CD4-positive, alpha-beta T cell (primary cell): ENCODE data around the gene PHLDB3. TPM values are rescaled to one million over a fixed set of nuclear protein-coding genes. Genes with fewer than 3 reads are reported as not detected.
A peak's percentile ranks its signal among the peaks of the same experiment; 100 is the strongest.

Experiments
- ATAC-seq: fragments of 200-7000 bp; cut with Tn5 transposase; one replicate; pipeline ENCODE4 v1.10.0; 2022; ENCODE audit warnings: mild to moderate bottlenecking; ENCODE audit not compliant: poor library complexity
- CTCF ChIA-PET: fragments of 350-600 bp; sonication (Branson Sonifier 250); formaldehyde crosslinking; loops from one replicate; lab custom pipeline; 2021; ENCODE audit warnings: antibody characterized with exemption, inconsistent platforms; lab: Charles Lee
- POLR2A ChIA-PET: fragments of 350-600 bp; sonication (Branson Sonifier 250); formaldehyde crosslinking; loops from one replicate; lab custom pipeline; 2021; ENCODE audit warnings: antibody characterized with exemption, inconsistent platforms; lab: Charles Lee
- DNase-seq, 14 experiments: peaks; one replicate each; pipeline ENCODE4 v3.0.0-alpha.2; 2013 to 2020; ENCODE audit warnings: mixed read lengths in 2 of 14
- H3K27ac ChIP-seq, 2 donors: one replicate each; pipeline versions ENCODE4 v1.5.1 to v1.7.0; 2013; ENCODE audit warnings: low read length in 2 of 2, low read depth in 1 of 2, mild to moderate bottlenecking in 1 of 2
- H3K27me3 ChIP-seq, 2 experiments: 1 replicate in 1 of 2; 2 replicates in 1 of 2; pipeline versions ENCODE4 v1.6.1 to v1.7.0; 2013; ENCODE audit warnings: low read length in 2 of 2, control low read depth in 1 of 2, mild to moderate bottlenecking in 1 of 2, moderate library complexity in 1 of 2; ENCODE audit not compliant: insufficient read depth in 2 of 2, control insufficient read depth in 1 of 2
- H3K36me3 ChIP-seq: one replicate; pipeline ENCODE4 v1.6.1; 2013; ENCODE audit warnings: low read length, control low read depth; ENCODE audit not compliant: insufficient read depth
- H3K4me1 ChIP-seq: one replicate; pipeline ENCODE4 v1.6.1; 2013; ENCODE audit warnings: low read length, control low read depth; ENCODE audit not compliant: insufficient read depth
- H3K4me3 ChIP-seq: one replicate; pipeline ENCODE4 v1.5.1; 2013; ENCODE audit warnings: mild to moderate bottlenecking, low read length, moderate library complexity
- H3K9me3 ChIP-seq, 2 experiments: 1 replicate in 1 of 2; 2 replicates in 1 of 2; pipeline versions ENCODE4 v1.6.1 to v1.7.0; 2013; ENCODE audit warnings: low read length in 2 of 2, mild to moderate bottlenecking in 2 of 2, control low read depth in 1 of 2, moderate library complexity in 1 of 2; ENCODE audit not compliant: control insufficient read depth in 1 of 2, insufficient read depth in 1 of 2
- H3K27ac Mint-ChIP-seq: one replicate; pipeline ENCODE4 v1.8.0; 2020; ENCODE audit warnings: mixed read lengths
- H3K27me3 Mint-ChIP-seq: one replicate; pipeline ENCODE4 v1.8.0; 2021; ENCODE audit warnings: mixed read lengths
- H3K36me3 Mint-ChIP-seq: one replicate; pipeline ENCODE4 v1.8.0; 2021; ENCODE audit warnings: low read depth, mixed read lengths
- H3K4me1 Mint-ChIP-seq: one replicate; pipeline ENCODE4 v1.8.0; 2021; ENCODE audit warnings: low read depth, mixed read lengths
- H3K4me3 Mint-ChIP-seq: one replicate; pipeline ENCODE4 v1.8.0; 2020; ENCODE audit warnings: mild to moderate bottlenecking, mixed read lengths
- H3K9me3 Mint-ChIP-seq: one replicate; pipeline ENCODE4 v1.8.0; 2020; ENCODE audit warnings: mixed read lengths
- CTCF ChIP-seq: fragments of 200-600 bp; IDR thresholded peaks from one replicate; pipeline ENCODE4 v1.8.0; 2022; ENCODE audit warnings: antibody characterized with exemption, mild to moderate bottlenecking
- intact Hi-C, 2 experiments: fragments of 100-400 bp; cut with DNase I in 1 of 2; cut with micrococcal nuclease in 1 of 2; formaldehyde crosslinking; loops; one replicate each; pipeline versions ENCODE4 v1.15.1 to v1.9.0; 2023 to 2025; cut with DNase I, micrococcal nuclease
- total RNA-seq, 174 experiments: library from RNA in 2 of 174; stranded (reverse) in 2 of 174; gene quantifications; one replicate each; pipeline ENCODE4 v1.2.3 and lab custom pipeline; 2021 to 2026

PHLDB3 gene
- total RNA-seq, 2 experiments from 2014 or later, result 75.1 to 77.4 TPM

GRCh38 chr19:43430976-43431375 lies 73.6 kb downstream of the PHLDB3 start:
- Mint-ChIP-seq H3K27me3 (no peaks in the 10 kb centered on the region), H3K36me3 (no peaks in the 10 kb centered on the region), H3K4me1 (peaks cover 39% of the 10 kb centered on the region), H3K4me3 (no peak overlapping the region), H3K9me3 (no peaks in the 10 kb centered on the region), H3K27ac (peak overlapping the region; percentile 89)
- ChIA-PET POLR2A (interaction anchor here (1.4 kb wide), 1 partner anchor 16 kb away, joined by 3 read pairs; no protein-coding TSS in a partner anchor), CTCF (interaction anchor here (2.5 to 3.3 kb wide), 3 partner anchors 16 to 89 kb away, joined by 24 to 65 read pairs (median 52); partner anchors contain the start of gene LYPD3)
- no peak for ATAC-seq
- intact Hi-C loops, result loop anchor here in 1 of 2 experiments (10.0 kb wide), 1 partner anchor 374 kb away; the partner anchor contains the start of gene LYPD5
- TF ChIP-seq CTCF, result no peak
- no peak for DNase-seq
- H3K4me1 ChIP-seq, result peaks cover 16% of the 10 kb centered on the region
- peak overlapping the region in 1 of 2 donors; percentile 53 for H3K27ac ChIP-seq
- no peak overlapping the region for H3K4me3 ChIP-seq
- no peaks in the 10 kb centered on the region for H3K27me3 ChIP-seq
- H3K36me3 ChIP-seq, result no peaks in the 10 kb centered on the region
- H3K9me3 ChIP-seq, result no peaks in the 10 kb centered on the region

GRCh38 chr19:43430142-43430710 lies 74.3 kb downstream of the PHLDB3 start:
- ChIA-PET POLR2A (interaction anchor here (0.8 to 1.4 kb wide), 2 partner anchors 17 to 33 kb away, joined by 3 to 4 read pairs; no protein-coding TSS in a partner anchor), CTCF (interaction anchor here (1.8 to 3.0 kb wide), 2 partner anchors 89 to 90 kb away, joined by 6 to 65 read pairs; no protein-coding TSS in a partner anchor)
- Mint-ChIP-seq H3K4me3 (peak overlapping the region; percentile 16), H3K27ac (peak overlapping the region; percentile 89), H3K9me3 (no peaks in the 10 kb centered on the region), H3K36me3 (no peaks in the 10 kb centered on the region), H3K4me1 (peaks cover 39% of the 10 kb centered on the region), H3K27me3 (no peaks in the 10 kb centered on the region)
- H3K27me3 ChIP-seq, result no peaks in the 10 kb centered on the region
- no peaks in the 10 kb centered on the region for H3K9me3 ChIP-seq
- H3K4me1 ChIP-seq, result peaks cover 17% of the 10 kb centered on the region
- intact Hi-C loops, result loop anchor here in 1 of 2 experiments (10.0 kb wide), 1 partner anchor 375 kb away; the partner anchor contains the start of gene LYPD5
- ATAC-seq (peak; percentile 79), DNase-seq (peak in 2 of 14 experiments; percentile 45 to 56)
- H3K4me3 ChIP-seq, result no peak overlapping the region
- peak overlapping the region in 1 of 2 donors; percentile 53 for H3K27ac ChIP-seq
- H3K36me3 ChIP-seq, result no peaks in the 10 kb centered on the region
- TF ChIP-seq CTCF, result no peak

- Histone ChIP-seq H3K36me3 (no peaks in the 10 kb centered on the region), H3K4me1 (peaks cover 17% of the 10 kb centered on the region), H3K27ac (no peak overlapping the region), H3K27me3 (no peaks in the 10 kb centered on the region), H3K9me3 (no peaks in the 10 kb centered on the region), H3K4me3 (no peak overlapping the region)
- TF ChIP-seq CTCF, result no peak
- ATAC-seq (no peak), DNase-seq (no peak)
- peaks cover 39% of the 10 kb centered on the region for H3K4me1 Mint-ChIP-seq
- no peak overlapping the region for H3K4me3 Mint-ChIP-seq
- no peaks in the 10 kb centered on the region for H3K36me3 Mint-ChIP-seq
- CTCF ChIA-PET, result interaction anchor here (1.8 kb wide), 1 partner anchor 90 kb away, joined by 6 read pairs; no protein-coding TSS in a partner anchor
- H3K27ac Mint-ChIP-seq, result peak overlapping the region; percentile 89
- no peaks in the 10 kb centered on the region for H3K9me3 Mint-ChIP-seq
- POLR2A ChIA-PET, result no interaction called here
- H3K27me3 Mint-ChIP-seq, result no peaks in the 10 kb centered on the region
- intact Hi-C loops, result no loop called here
These were observed 75.2 kb downstream of the PHLDB3 start for GRCh38 chr19:43429395-43429794.
